SK-MEL-5 (cell line): ENCODE results near the gene TTC21B. TPM values are rescaled to one million over a fixed set of nuclear protein-coding genes. Genes with fewer than 3 reads are reported as not detected.
"Not testable (repeated sequence)": the region's sequence is repeated elsewhere in the genome, so short reads cannot be mapped to it uniquely, and the experiment has no call there.

Experiments
- DNase-seq: peaks from one replicate; pipeline ENCODE4 v3.0.0-alpha.2; 2016; ENCODE audit warnings: low read depth, low spot score
- in situ Hi-C: cut with HindIII; loops from 2 replicates; pipeline ENCODE4 v1.10.0; 2016; ENCODE audit warnings: low sequenced_read_pairs, high pct_unique_total_duplicates, low pct_unique_long_range_greater_than_20kb
- polyA plus RNA-seq, 2 experiments: library from polyadenylated mRNA; depleted of rRNA; stranded (reverse); fragments of >200 nt; gene quantifications; 2 replicates each; pipeline ENCODE4 v1.2.3, GENCODE V29; 2015
- total RNA-seq: library from RNA; depleted of rRNA; stranded (reverse); fragments of >200 nt; shearing (Covaris generic); gene quantifications from 2 replicates; pipeline ENCODE4 v1.2.3, GENCODE V29; 2014; rRNA removed

TTC21B gene
- total RNA-seq: 49.8 and 53.5 TPM in 2 replicates
- polyA plus RNA-seq (2015; cell fraction: cytosol; rRNA removed): 16.8 and 19.3 TPM in 2 replicates
- polyA plus RNA-seq (2015; cell fraction: nucleus; rRNA removed): 69.1 and 78.6 TPM in 2 replicates

GRCh38 chr2:165953655-165954606, at the start of gene TTC21B:
TTC21B (minus strand) TSS chr2:165953776; CDS start chr2:165953705, 71 bp downstream.
- peak; percentile 93 for DNase-seq
- in situ Hi-C loops: no loop called here

GRCh38 chr2:166000401-166000800, 46.8 kb upstream of the TTC21B start:
- in situ Hi-C loops: no loop called here

GRCh38 chr2:165990846-165991245, 37.3 kb upstream of the TTC21B start:
- DNase-seq: peak; percentile 30
- in situ Hi-C loops: no loop called here

More at GRCh38 chr2:166000401-166000800, 46.8 kb upstream of the TTC21B start:
- peak; percentile 97 for DNase-seq

- no peak for DNase-seq
- in situ Hi-C loops: no loop called here
Observed at GRCh38 chr2:165989851-165990250, 36.3 kb upstream of the TTC21B start.

GRCh38 chr2:165985120-165985519, 31.5 kb upstream of the TTC21B start:
- no peak for DNase-seq
- in situ Hi-C loops: no loop called here

GRCh38 chr2:165972161-165972560, 18.6 kb upstream of the TTC21B start:
- in situ Hi-C loops, DNase-seq: not testable (repeated sequence)

- no peak for DNase-seq
- in situ Hi-C loops: no loop called here
Observed at GRCh38 chr2:165970663-165971062, 17.1 kb upstream of the TTC21B start.

GRCh38 chr2:165969227-165969626, 15.7 kb upstream of the TTC21B start:
- DNase-seq: peak; percentile 59
- in situ Hi-C loops: no loop called here

- in situ Hi-C loops: no loop called here
- DNase-seq: no peak
Observed at GRCh38 chr2:165967746-165968145, 14.2 kb upstream of the TTC21B start.

- DNase-seq: no peak
- in situ Hi-C loops: no loop called here
Observed at GRCh38 chr2:165961818-165962217, 8.2 kb upstream of the TTC21B start.

- in situ Hi-C loops: no loop called here
- DNase-seq: peak; percentile 95
Observed at GRCh38 chr2:165959371-165959770, 5.8 kb upstream of the TTC21B start.

GRCh38 chr2:165958313-165958960, 4.9 kb upstream of the TTC21B start:
- in situ Hi-C loops: no loop called here
- DNase-seq: no peak

GRCh38 chr2:165957030-165957675, 3.6 kb upstream of the TTC21B start:
- DNase-seq: no peak
- in situ Hi-C loops: no loop called here

GRCh38 chr2:165953306-165953654, 296 bp downstream of the TTC21B start:
- in situ Hi-C loops: no loop called here
- no peak for DNase-seq

- no peak for DNase-seq
- in situ Hi-C loops: no loop called here
Observed at GRCh38 chr2:165952741-165953211, 800 bp downstream of the TTC21B start.

GRCh38 chr2:165952085-165952484, 1.5 kb downstream of the TTC21B start:
- in situ Hi-C loops: no loop called here

GRCh38 chr2:165950438-165950837, 3.1 kb downstream of the TTC21B start:
- in situ Hi-C loops: no loop called here

More at GRCh38 chr2:165952085-165952484, 1.5 kb downstream of the TTC21B start:
- no peak for DNase-seq

GRCh38 chr2:165941827-165942226, 11.7 kb downstream of the TTC21B start:
- DNase-seq: no peak
- in situ Hi-C loops: no loop called here

More at GRCh38 chr2:165950438-165950837, 3.1 kb downstream of the TTC21B start:
- no peak for DNase-seq
